Neural progenitor cell (in vitro differentiated cells): ENCODE measurements around the gene SYNE3.

ENCODE experiments used
- CTCF ChIP-seq: fragments of 200-600 bp; sonication (generic); IDR thresholded peaks from 2 replicates; pipeline ENCODE4 v1.5.1; 2017; ENCODE audit warnings: antibody characterized with exemption, mild to moderate bottlenecking
- EZH2 ChIP-seq: fragments of 200-600 bp; sonication (generic); IDR thresholded peaks from 2 replicates; pipeline ENCODE4 v1.6.1; 2017; ENCODE audit warnings: antibody characterized with exemption, mild to moderate bottlenecking, moderate library complexity
- EZH2phosphoT487 ChIP-seq: fragments of 200-600 bp; sonication (generic); IDR thresholded peaks from 2 replicates; pipeline ENCODE4 v1.6.1; 2017; ENCODE audit warnings: antibody characterized with exemption

- TF ChIP-seq CTCF (no peak), EZH2 (no peak), EZH2phosphoT487 (no peak)
These were observed 16.2 kb downstream of the SYNE3 start for GRCh38 chr14:95500201-95500681.
